A549 (cell line): ENCODE results near the gene PEPD. TPM values are rescaled to one million over a fixed set of nuclear protein-coding genes. Genes with fewer than 3 reads are reported as not detected.

Source experiments
- ATAC-seq, 2 experiments: fragments of 200-7000 bp in 1 of 2; fragments of >200 bp in 1 of 2; cut with Nextera tagmentation in 1 of 2; cut with Tn5 transposase in 1 of 2; 3 replicates each; pipeline versions ENCODE4 v1.8.0 to v1.9.1; 2018 to 2020; ENCODE audit warnings: mild to moderate bottlenecking in 1 of 2, moderate library complexity in 1 of 2
- CTCF ChIA-PET: fragments of 300-600 bp; sonication (Branson Sonifier 250); formaldehyde crosslinking; extraction: SDS; loops from one replicate; lab custom pipeline; 2021; ENCODE audit warnings: antibody characterized with exemption, inconsistent platforms; lab: Yijun Ruan, JAX
- POLR2A ChIA-PET: fragments of 350-600 bp; formaldehyde crosslinking; extraction: SDS; loops from one replicate; lab custom pipeline; 2021; ENCODE audit warnings: antibody characterized with exemption, inconsistent platforms; lab: Yijun Ruan, JAX
- DNase-seq, 2 experiments: peaks; one replicate each; pipeline versions ENCODE4 v3.0.0 to v3.0.0-alpha.2; 2011 to 2016; ENCODE audit warnings: low read depth in 1 of 2, low spot score in 1 of 2
- FAIRE-seq: peaks from 2 replicates; lab custom pipeline; 2011; peaks lifted over from hg19 to GRCh38; lab: Jason Lieb, UNC
- H3K27ac ChIP-seq, 2 experiments: fragments of >200 bp; sonication (Bioruptor Twin); formaldehyde crosslinking; 3 replicates each; pipeline ENCODE4 v1.5.1; 2016 to 2017
- H3K4me1 ChIP-seq: fragments of >200 bp; sonication (Bioruptor Twin); formaldehyde crosslinking; 3 replicates; pipeline ENCODE4 v1.6.1; 2016
- H3K4me2 ChIP-seq: fragments of >200 bp; sonication (Bioruptor Twin); formaldehyde crosslinking; 3 replicates; pipeline ENCODE4 v1.6.1; 2016
- H3K4me3 ChIP-seq: fragments of >200 bp; sonication (Bioruptor Twin); formaldehyde crosslinking; 3 replicates; pipeline ENCODE4 v1.5.1; 2016
- H3K9me3 ChIP-seq: fragments of >200 bp; sonication (Bioruptor Twin); formaldehyde crosslinking; 3 replicates; pipeline ENCODE4 v1.6.1; 2016
- ATOH8 ChIP-seq: fragments of 250-450 bp; sonication (Bioruptor Pico); IDR thresholded peaks from 2 replicates; pipeline ENCODE4 v1.5.0; 2020; ENCODE audit warnings: low read depth, mild to moderate bottlenecking, moderate library complexity
- BHLHE40 ChIP-seq: IDR thresholded peaks from 2 replicates; pipeline ENCODE4 v1.6.1; 2012; ENCODE audit warnings: low read depth, low read length, inconsistent platforms
- E2F6 ChIP-seq: IDR thresholded peaks from 2 replicates; pipeline ENCODE4 v1.6.1; 2012; ENCODE audit warnings: low read depth, borderline replicate concordance
- EHF ChIP-seq: fragments of 250-450 bp; sonication (Bioruptor Pico); IDR thresholded peaks from 2 replicates; pipeline ENCODE4 v1.5.0; 2020; ENCODE audit warnings: mild to moderate bottlenecking
- EHMT2 ChIP-seq: fragments of 200-600 bp; sonication (generic); IDR thresholded peaks from 2 replicates; pipeline ENCODE4 v1.6.1; 2016; ENCODE audit warnings: antibody characterized with exemption, low read depth, mild to moderate bottlenecking, moderate library complexity
- EP300 ChIP-seq, 2 experiments: fragments of >200 bp; sonication (Bioruptor Twin); formaldehyde crosslinking; IDR thresholded peaks; 2 replicates in 1 of 2; 3 replicates in 1 of 2; pipeline ENCODE4 v1.6.1; 2016 to 2017
- ESRRA ChIP-seq: fragments of 150-350 bp; IDR thresholded peaks from 2 replicates; pipeline ENCODE4 v1.6.1; 2014; ENCODE audit warnings: mild to moderate bottlenecking, low read length, borderline replicate concordance
- FOSL2 ChIP-seq, 2 experiments: fragments of 450-650 bp in 1 of 2; fragments of >200 bp in 1 of 2; sonication (Bioruptor Twin) in 1 of 2; formaldehyde crosslinking; IDR thresholded peaks; 2 replicates each; pipeline versions ENCODE4 v1.5.0 to v1.6.1; 2016 to 2020; ENCODE audit warnings: mild to moderate bottlenecking in 1 of 2, moderate library complexity in 1 of 2
- FOXS1 ChIP-seq: fragments of 250-450 bp; sonication (Bioruptor Pico); IDR thresholded peaks from 2 replicates; pipeline ENCODE4 v1.5.0; 2020; ENCODE audit warnings: mild to moderate bottlenecking, moderate library complexity
- GATA3 ChIP-seq: IDR thresholded peaks from 2 replicates; pipeline ENCODE4 v1.6.1; 2012; ENCODE audit warnings: borderline replicate concordance
- HDAC2 ChIP-seq: fragments of 200-600 bp; sonication (generic); IDR thresholded peaks from 2 replicates; pipeline ENCODE4 v1.6.1; 2016
- HEYL ChIP-seq: fragments of 250-450 bp; sonication (Bioruptor Pico); IDR thresholded peaks from 2 replicates; pipeline ENCODE4 v1.8.0; 2021; ENCODE audit warnings: mild to moderate bottlenecking, moderate library complexity
- KDM1A ChIP-seq: fragments of 200-600 bp; sonication (generic); IDR thresholded peaks from 2 replicates; pipeline ENCODE4 v1.6.1; 2016; ENCODE audit warnings: low read depth, mild to moderate bottlenecking
- KDM5A ChIP-seq: fragments of 200-600 bp; sonication (generic); IDR thresholded peaks from 2 replicates; pipeline ENCODE4 v1.6.1; 2016; ENCODE audit warnings: antibody characterized with exemption, mild to moderate bottlenecking
- MAFK ChIP-seq: fragments of 450-650 bp; IDR thresholded peaks from 2 replicates; pipeline ENCODE4 v1.6.1; 2014; ENCODE audit not compliant: partially characterized antibody
- MAX ChIP-seq: IDR thresholded peaks from 2 replicates; pipeline ENCODE4 v1.6.1; 2012
- MAZ ChIP-seq: fragments of 150-350 bp; IDR thresholded peaks from 2 replicates; pipeline ENCODE4 v1.6.1; 2014; ENCODE audit warnings: antibody characterized with exemption, low read depth, low read length, borderline replicate concordance
- NFE2L2 ChIP-seq: fragments of 150-350 bp; conservative IDR thresholded peaks from 2 replicates; pipeline ENCODE4 v1.6.1; 2014; ENCODE audit warnings: low read length
- PHF8 ChIP-seq: fragments of 200-600 bp; sonication (generic); IDR thresholded peaks from 2 replicates; pipeline ENCODE4 v1.6.1; 2016; ENCODE audit warnings: low read depth, mild to moderate bottlenecking, antibody characterized with exemption, moderate library complexity, borderline replicate concordance
- RARB ChIP-seq: fragments of 250-450 bp; sonication (Bioruptor Pico); IDR thresholded peaks from 2 replicates; pipeline ENCODE4 v1.8.0; 2021; ENCODE audit warnings: mild to moderate bottlenecking, moderate library complexity
- RCOR1 ChIP-seq: fragments of 150-350 bp; IDR thresholded peaks from 2 replicates; pipeline ENCODE4 v1.6.1; 2014; ENCODE audit warnings: antibody characterized with exemption, low read length, low read depth
- REST ChIP-seq: fragments of 200-600 bp; sonication (generic); IDR thresholded peaks from 2 replicates; pipeline ENCODE4 v1.6.1; 2016; ENCODE audit warnings: antibody characterized with exemption, mild to moderate bottlenecking, moderate library complexity
- RFX5 ChIP-seq: fragments of 450-650 bp; IDR thresholded peaks from 2 replicates; pipeline ENCODE4 v1.7.1; 2014; ENCODE audit warnings: antibody characterized with exemption, mild to moderate bottlenecking, moderate library complexity
- RNF2 ChIP-seq: fragments of 200-600 bp; sonication (generic); IDR thresholded peaks from 2 replicates; pipeline ENCODE4 v1.6.1; 2016; ENCODE audit warnings: low read depth, mild to moderate bottlenecking, antibody characterized with exemption, moderate library complexity, borderline replicate concordance
- ZC3H11A ChIP-seq: fragments of 450-650 bp; IDR thresholded peaks from 2 replicates; pipeline ENCODE4 v1.6.1; 2014; ENCODE audit warnings: antibody characterized with exemption, mild to moderate bottlenecking
- ZFP36 ChIP-seq: fragments of 450-650 bp; IDR thresholded peaks from 2 replicates; pipeline ENCODE4 v1.6.1; 2014; ENCODE audit warnings: borderline replicate concordance; ENCODE audit not compliant: partially characterized antibody
- ZSCAN20 ChIP-seq: fragments of 250-450 bp; sonication (Bioruptor Pico); IDR thresholded peaks from 2 replicates; pipeline ENCODE4 v1.8.0; 2022; ENCODE audit warnings: mild to moderate bottlenecking, moderate library complexity
- WGBS: methylation state at CpG from one replicate; pipeline ENCODE4 v1.1.6; 2017; ENCODE audit errors: missing lambda C conversion rate; 5-methylcytosine and 5-hydroxymethylcytosine counted together
- polyA plus RNA-seq, 4 experiments: library from polyadenylated mRNA; depleted of rRNA in 3 of 4; stranded (reverse); fragments of >200 nt; fragmentation: RNase III in 1 of 4; extraction: RNeasy Plus Mini Kit Qiagen cat#74134 plus additional on column Dnase treatment in 1 of 4; gene quantifications; 2 replicates in 3 of 4; 3 replicates in 1 of 4; pipeline ENCODE4 v1.2.3, GENCODE V29; 2011 to 2017
- TF ChIP-seq, protein P1 (sequence below): fragments of >200 bp; sonication (Bioruptor Twin); formaldehyde crosslinking; IDR thresholded peaks from 2 replicates; pipeline ENCODE4 v1.6.1; 2016
- TF ChIP-seq, protein P2 (sequence below): fragments of >200 bp; sonication (Bioruptor Twin); formaldehyde crosslinking; IDR thresholded peaks from 3 replicates; pipeline ENCODE4 v1.5.1; 2016

PEPD gene
- polyA plus RNA-seq, 2 of the 4 experiments (the other 2 are of a cell fraction), result 85.5 to 100 TPM

DNA sequence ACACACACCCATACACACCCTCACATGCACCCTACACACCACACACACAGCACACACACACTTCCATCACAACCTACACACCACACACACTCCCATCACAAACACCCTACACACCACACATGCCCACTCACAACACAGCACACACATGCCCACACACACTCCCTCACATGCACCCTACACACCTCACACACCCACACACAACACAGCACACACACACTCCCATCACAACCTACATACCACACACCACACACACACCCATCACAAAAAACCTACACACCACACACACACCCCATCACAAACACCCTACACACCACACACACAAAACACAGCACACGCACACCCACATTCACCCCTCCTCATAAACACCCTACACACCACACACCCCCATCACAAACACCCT is 15.1 kb downstream of the PEPD start:
- no peak overlapping the region for H3K27ac ChIP-seq
- 92% methylated on average over 1 of the region's 1 CpG for WGBS
- H3K9me3 ChIP-seq, result no peaks in the 10 kb centered on the region
- no peak for FAIRE-seq
- no peaks in the 10 kb centered on the region for H3K4me1 ChIP-seq
- no peak overlapping the region for H3K4me2 ChIP-seq
- ChIA-PET POLR2A (no interaction called here), CTCF (no interaction called here)
- TF ChIP-seq BHLHE40 (no peak), MAFK (no peak), E2F6 (no peak), MAX (no peak), ZSCAN20 (CRISPR knock-in tag) (no peak), GATA3 (no peak), ZC3H11A (no peak), RCOR1 (no peak), NFE2L2 (no peak), REST (no peak), KDM5A (no peak), KDM1A (no peak), HEYL (CRISPR knock-in tag) (no peak), MAZ (no peak), ATOH8 (CRISPR knock-in tag) (no peak), ZFP36 (no peak), FOSL2 (IDR thresholded peaks at IDR 0.05) (no peak), FOSL2 (CRISPR knock-in tag; IDR thresholded peaks at IDR 0.05) (no peak)
- no peak for DNase-seq
- ATAC-seq, result no peak
- no peak overlapping the region for H3K4me3 ChIP-seq

GRCh38 chr19:33505823-33506222 is 15.8 kb downstream of the PEPD start:
- POLR2A ChIA-PET, result no interaction called here
- DNase-seq (no peak), FAIRE-seq (peak; percentile 13), ATAC-seq (no peak)
- Histone ChIP-seq H3K4me2 (no peak overlapping the region), H3K4me3 (no peak overlapping the region), H3K9me3 (no peaks in the 10 kb centered on the region), H3K27ac (no peak overlapping the region), H3K4me1 (no peaks in the 10 kb centered on the region)
- CTCF ChIA-PET, result interaction anchor here (1.3 to 2.3 kb wide), 3 partner anchors 75 to 272 kb away, joined by 4 to 9 read pairs (median 7); no protein-coding TSS in a partner anchor
- 86% methylated on average over 1 of the region's 1 CpG for WGBS
- no peak for TF ChIP-seq PHF8
- no peak for TF ChIP-seq EP300 (IDR thresholded peaks at IDR 0.05)
- no peak for TF ChIP-seq MAFK
- TF ChIP-seq FOXS1 (CRISPR knock-in tag), result no peak
- no peak for TF ChIP-seq RNF2
- TF ChIP-seq, protein P1, sequence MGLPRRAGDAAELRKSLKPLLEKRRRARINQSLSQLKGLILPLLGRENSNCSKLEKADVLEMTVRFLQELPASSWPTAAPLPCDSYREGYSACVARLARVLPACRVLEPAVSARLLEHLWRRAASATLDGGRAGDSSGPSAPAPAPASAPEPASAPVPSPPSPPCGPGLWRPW, result no peak
- no peak for TF ChIP-seq RARB (CRISPR knock-in tag)
- TF ChIP-seq HDAC2, result no peak
- TF ChIP-seq ESRRA, result no peak
- no peak for TF ChIP-seq REST
- TF ChIP-seq, protein P2, sequence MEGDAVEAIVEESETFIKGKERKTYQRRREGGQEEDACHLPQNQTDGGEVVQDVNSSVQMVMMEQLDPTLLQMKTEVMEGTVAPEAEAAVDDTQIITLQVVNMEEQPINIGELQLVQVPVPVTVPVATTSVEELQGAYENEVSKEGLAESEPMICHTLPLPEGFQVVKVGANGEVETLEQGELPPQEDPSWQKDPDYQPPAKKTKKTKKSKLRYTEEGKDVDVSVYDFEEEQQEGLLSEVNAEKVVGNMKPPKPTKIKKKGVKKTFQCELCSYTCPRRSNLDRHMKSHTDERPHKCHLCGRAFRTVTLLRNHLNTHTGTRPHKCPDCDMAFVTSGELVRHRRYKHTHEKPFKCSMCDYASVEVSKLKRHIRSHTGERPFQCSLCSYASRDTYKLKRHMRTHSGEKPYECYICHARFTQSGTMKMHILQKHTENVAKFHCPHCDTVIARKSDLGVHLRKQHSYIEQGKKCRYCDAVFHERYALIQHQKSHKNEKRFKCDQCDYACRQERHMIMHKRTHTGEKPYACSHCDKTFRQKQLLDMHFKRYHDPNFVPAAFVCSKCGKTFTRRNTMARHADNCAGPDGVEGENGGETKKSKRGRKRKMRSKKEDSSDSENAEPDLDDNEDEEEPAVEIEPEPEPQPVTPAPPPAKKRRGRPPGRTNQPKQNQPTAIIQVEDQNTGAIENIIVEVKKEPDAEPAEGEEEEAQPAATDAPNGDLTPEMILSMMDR, result no peak
- no peak for TF ChIP-seq RFX5
- no peak for TF ChIP-seq EHMT2
- no peak for TF ChIP-seq EHF
